HG02938 (cell line): ENCODE results near the gene TRIM41.
A peak's percentile ranks its signal among the peaks of the same experiment; 100 is the strongest.
"Not testable (repeated sequence)": the region's sequence is repeated elsewhere in the genome, so short reads cannot be mapped to it uniquely, and the experiment has no call there.

ENCODE experiments used
- ATAC-seq: cut with Tn5 transposase; IDR thresholded peaks from one replicate; pipeline ENCODE4 v1.9.1; 2021; ENCODE audit warnings: mild to moderate bottlenecking, moderate library complexity; ENCODE audit not compliant: unreplicated experiment

Gene TRIM41

GRCh38 chr5:181192337-181193046, 30.6 kb upstream of the TRIM41 start:
- ATAC-seq, result no peak

DNA sequence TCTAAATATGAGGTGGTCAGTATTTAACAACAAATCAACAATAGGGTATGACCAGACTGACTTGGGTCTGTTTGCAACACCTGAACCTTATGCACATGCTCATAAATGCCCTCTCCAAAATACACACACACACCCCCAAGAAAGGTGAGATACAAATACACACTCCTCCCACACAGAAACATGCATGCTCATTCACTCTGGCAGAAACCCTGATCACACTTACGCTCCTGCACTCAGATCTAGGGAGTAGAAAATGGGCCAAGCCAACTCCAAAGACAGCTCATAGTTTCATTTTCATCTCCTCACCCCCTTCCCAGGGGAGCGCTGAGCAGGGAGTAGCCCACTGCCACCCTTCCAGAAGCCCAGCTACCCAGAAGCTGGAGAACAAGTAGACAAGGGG, 29.4 kb upstream of the TRIM41 start:
- no peak for ATAC-seq

DNA sequence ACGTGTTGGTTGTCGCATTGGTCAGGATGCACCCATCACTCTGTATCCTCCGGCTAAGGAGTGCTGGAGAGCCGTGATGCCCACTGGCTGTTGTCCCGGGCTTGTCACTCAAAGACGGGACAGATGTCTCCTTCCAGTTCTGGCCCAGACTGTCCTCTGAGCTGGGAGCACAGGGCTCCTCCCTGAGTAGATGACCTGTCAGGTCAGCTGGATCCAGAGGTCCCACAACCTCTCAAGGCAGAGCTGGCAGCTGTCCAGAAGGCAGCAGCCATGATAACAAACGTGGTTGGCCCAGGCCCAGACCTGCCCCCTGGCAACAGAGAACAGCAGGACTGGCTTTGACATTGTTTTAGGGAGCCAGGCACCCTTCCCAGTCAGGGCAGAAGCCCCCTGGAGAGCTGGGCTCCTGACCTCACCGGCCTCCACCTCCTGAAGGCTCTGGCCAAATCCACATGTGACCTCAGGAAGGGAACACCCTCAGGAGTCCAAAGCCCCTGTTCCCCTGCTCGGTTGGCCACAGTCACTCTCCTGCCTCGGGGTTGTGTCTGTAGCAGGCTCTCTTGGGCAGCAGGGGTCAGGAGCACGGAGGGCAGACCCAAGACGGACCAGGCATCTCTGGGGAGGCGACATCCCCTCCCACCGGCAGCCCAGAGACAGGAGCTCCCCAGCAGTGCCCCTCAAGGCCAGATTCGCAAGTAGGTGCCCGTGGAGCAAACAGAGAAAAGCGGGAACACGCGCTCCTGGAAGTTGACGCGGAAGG, 28.4 kb upstream of the TRIM41 start:
- no peak for ATAC-seq

GRCh38 chr5:181195249-181195761, 27.8 kb upstream of the TRIM41 start:
- no peak for ATAC-seq

GRCh38 chr5:181197326-181197951, 25.6 kb upstream of the TRIM41 start:
- no peak for ATAC-seq

DNA sequence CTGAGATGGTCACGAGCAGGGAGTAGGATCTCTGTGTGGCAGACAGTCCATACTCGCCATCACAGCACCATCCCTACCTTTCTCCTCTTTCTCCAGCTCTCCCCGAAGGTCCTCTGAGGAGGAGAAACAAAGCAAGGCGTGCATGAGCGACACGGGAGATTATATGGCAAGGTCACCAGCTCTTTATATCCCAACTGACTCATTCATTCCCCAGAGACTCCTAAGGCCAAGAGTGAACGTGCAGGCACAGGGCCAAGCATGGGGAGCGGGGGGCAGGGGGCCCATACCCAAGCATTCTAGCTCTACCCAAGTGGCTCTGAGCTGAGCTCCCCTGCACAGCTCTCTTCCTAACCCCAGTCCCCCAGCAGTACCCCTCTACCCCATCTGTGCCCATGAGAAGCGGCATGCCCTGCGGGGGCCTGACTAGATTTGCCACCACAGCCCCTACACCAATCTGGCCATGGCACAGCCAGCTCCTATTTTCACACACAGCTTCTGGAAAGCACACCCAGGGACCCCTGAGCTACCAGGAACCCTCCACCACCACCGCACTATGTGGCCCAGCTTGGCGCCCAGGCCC, 24.9 kb upstream of the TRIM41 start:
- no peak for ATAC-seq

DNA sequence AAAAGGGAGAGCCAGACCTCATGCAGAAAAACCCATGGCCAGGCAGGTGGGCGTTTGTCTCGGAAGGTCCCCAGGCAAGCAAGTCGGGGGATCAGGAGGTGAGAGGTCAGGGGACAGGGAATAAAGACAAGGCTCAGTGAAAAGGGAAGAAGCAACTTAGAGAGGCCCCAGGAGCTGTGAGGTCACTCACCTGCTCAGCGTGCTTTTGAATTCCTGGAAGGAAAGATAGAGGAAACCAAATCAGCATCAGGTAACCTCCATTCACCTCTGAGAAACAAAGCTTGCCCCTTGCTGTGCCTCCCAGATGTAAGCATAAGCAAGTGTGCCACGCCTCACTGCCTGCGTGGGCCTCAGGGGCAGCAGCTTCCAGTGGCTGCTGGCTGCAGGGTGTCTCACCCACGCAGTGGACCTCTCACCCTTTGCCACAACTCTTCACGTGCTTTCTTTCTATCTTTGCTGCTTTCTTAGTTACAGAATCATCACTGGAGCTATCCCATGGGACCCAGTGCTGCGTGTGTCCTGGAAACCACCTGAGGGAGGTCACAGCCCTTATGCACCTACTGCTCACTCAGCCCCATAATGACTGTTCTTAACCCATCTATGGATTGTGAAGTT, 24.1 kb upstream of the TRIM41 start:
- peak; percentile 75 for ATAC-seq

DNA sequence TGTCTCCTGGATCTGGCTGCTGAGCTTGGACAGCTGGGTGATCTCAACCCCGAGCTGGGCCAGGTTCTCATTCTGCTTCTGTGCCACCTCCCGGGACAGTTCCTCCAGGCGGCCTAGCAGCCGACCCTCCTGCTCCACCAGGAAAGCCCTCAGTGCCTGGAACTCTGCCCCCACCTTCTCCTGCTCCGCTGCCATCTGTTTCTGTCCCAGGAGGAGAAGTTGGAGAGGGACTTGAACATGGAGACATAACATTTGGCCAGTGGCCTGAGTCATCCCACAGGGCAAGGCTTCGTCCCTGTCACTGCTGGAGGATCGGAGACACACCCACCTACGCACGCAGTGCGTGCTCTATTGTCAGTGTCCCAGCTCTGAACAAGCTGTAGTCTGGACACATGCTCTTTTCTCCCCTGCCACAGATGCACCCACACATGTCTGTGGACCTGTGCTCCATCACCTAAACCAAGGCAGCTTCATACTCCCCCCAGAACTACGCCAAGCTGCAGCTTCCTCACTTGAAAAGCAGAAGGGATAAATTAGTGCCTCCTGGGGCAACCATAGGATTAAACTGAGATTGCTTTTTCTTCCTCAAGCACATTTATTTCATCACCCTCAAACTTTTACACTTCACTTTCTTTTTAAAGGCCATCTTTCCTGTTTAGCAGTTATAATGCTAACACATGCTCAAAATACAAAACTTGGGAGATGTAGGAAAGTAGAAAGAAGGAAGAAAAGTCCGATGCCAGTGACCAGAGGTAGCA, 23.0 kb upstream of the TRIM41 start:
- no peak for ATAC-seq

DNA sequence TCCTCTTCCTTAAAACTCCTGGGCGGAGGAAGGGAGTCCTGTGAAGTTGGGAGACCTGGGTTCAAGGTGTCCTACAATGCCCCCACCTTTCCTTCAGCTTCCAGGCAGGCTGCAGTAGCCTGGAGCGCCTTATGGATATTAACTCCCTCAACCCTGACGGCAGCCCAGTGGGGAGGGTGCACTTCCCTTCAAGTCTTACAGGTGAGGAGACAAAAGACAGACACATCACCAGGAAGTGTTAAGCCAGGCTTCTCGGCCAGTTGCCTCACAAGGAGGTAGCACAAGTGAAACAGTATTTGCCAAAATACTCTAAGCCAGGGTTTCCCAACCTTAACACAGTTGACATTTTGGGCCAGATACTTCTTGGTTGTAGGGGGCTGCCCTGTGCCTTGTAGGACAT, 22.3 kb upstream of the TRIM41 start:
- no peak for ATAC-seq

DNA sequence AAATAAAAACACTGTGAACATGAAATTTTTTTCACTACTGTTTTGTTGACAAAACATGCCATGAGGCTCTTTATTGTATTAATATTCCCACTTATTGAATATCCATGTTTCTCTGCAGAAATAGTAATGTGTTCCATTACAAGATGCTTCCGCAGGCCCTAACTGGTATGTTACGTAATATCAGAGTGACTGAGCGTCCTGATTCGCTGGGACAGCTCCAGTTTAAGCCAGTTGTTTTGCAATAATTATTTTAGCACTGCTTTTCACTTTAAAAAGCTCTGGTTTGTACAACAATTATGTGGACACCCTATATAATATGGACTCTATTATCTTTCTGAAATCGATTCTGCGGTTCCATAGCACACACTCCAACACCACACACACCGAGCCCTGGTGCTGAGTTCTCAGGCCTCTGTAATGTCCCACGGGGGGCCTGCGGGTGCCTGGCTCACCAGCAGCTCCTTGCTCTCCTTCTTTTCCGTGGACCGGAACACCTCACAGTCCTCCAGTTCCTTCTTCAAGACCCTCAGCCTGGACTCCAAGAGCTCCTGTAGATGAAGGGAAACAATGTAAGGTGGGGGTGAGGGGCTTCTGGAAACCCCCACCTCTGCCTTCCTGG, 19.9 kb upstream of the TRIM41 start:
- no peak for ATAC-seq

DNA sequence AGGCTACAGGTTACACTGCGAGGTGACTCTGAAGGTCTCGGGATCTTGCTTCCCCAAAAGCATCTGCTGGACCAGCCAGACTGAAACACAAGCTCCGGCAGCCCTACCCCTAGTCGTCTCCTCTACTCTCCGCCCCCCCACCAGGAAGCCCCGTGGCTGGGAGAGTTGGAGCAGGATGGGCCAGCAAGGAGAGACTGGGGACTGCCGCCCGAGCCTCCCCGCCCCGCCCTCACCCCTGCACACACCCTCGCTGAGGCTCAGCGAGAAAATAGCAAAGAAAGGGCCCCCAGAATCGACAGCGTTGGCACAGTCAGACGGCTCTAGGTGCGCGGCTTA, 19.3 kb upstream of the TRIM41 start:
- ATAC-seq, result no peak

DNA sequence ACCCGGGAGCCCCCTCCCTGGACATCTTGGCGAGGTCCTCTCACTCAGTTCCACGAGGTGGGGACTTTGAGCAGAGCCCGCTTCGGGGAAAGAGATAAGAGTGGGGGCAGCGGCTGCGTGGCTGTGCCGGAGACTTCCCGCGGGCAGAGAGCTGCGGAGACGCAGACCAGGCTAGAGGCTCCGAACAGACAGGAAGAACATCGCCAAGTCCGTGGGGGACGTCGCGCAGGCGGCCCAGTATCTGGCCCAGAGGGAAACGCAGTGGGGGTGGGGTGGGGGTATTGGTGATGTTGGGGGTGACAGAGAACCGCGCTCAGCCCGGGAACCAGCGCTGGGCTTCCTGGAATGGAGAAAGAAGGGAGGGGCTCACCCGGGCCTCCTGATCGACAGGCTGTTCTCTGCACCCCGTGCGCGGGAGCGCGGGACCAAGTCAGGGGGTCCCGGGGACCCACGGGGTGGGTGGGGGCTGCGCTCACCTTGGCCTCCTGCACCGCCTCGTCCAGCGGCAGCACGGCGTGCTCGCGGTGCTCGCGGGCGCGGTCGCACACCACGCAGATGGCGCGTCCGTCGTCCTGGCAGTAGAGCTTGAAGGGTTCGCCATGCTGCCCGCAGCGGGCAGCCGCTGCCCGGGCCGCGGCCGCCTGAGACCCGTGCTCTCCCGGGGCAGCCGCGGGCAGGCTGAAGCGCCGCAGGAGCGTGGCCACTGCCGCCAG, 18.8 kb upstream of the TRIM41 start:
- ATAC-seq, result no peak

GRCh38 chr5:181204826-181205760, 18.0 kb upstream of the TRIM41 start, which contains the start of gene TRIM7:
TSS of gene TRIM7 (minus strand) at chr5:181205196. CDS start at chr5:181205110, 86 bp downstream.
- ATAC-seq, result no peak

GRCh38 chr5:181205761-181206649, 17.1 kb upstream of the TRIM41 start:
- ATAC-seq, result no peak

GRCh38 chr5:181207214-181207959, 15.7 kb upstream of the TRIM41 start:
- no peak for ATAC-seq

DNA sequence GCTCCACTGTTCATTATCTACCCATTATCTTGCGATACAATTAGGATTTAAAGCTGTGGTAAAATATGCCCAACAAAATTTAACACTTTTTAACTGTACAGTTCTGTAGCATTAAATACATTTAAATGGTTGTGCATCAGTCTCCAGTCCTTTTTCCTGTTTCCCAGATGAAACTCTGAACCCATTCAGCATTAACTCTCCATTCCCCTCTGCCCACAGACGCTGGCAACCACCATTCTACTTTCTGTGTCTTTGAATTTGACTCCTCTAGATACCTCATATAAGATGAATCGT, 15.2 kb upstream of the TRIM41 start:
- no peak for ATAC-seq

DNA sequence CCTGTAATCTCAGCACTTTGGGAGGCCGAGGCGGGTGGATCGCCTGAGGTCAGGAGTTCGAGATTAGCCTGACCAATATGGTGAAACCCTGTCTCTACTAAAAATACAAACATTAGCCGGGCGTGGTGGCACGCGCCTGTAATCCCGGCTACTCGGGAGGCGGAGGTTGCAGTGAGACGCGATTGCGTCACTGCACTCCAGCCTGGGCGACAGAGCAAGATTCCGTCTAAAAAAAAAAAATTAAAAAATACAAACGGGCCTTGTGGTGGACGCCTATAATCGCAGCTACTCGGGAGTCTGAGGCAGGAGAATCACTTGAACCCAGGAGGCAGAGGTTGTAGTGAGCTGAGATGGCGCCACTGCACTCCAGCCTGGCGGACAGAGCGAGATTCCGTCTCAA, 14.1 kb upstream of the TRIM41 start:
- not testable (repeated sequence) for ATAC-seq
